ENCODE results near the gene ARMC7.
"Not testable (repeated sequence)": the region's sequence is repeated elsewhere in the genome, so short reads cannot be mapped to it uniquely, and the experiment has no call there.

ARMC7 gene

DNA sequence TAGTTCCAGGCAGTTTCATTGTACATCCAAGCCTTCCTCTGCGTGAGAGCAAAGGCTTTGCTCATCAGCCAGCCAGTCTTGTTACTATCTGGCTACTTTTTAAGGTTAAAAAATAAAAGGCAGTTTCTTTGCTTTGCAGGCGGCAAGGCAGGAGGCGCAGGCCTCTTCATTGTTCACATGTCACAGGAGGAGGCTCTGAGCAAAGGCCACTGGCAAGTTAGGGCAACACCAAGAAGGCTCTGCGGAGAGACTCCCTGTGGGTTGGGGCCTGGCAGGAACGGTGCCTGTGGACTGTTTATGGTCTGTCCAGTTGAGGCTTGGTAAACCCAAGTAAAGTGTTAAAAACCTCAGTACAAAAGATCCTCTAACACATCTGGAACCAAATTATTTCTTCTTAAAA lies 25.7 kb downstream of the ARMC7 start:
- no peak overlapping the region for H3K4me2 ChIP-seq (ENCODE audit: low read length)

DNA sequence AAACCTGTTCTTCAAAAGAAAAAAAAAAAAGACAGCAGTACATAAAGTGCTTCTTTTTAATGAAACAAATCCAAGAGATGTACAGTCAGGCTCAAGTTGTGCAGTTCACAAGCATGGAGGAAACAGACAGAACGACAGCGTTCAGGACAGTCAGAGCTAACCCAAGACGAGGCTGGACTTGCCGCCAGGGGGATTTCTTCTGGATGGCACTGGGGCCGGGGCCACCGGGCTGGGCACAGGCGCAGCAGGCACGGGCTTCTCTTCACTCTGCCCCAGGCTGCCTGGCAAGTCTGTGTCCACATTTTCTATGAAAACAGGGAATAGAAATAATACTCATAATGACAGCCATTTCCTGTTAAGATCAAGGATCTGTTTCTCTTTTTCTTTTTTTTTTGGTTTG lies 26.2 kb downstream of the ARMC7 start:
- Histone ChIP-seq H3K79me2 (ENCODE audit: control insufficient read depth, low read length) (peaks cover 4% of the 10 kb centered on the region), H3K27me3 (ENCODE audit: control insufficient read depth, low read length) (no peaks in the 10 kb centered on the region), H3K27ac (ENCODE audit: low read depth, low read length) (no peak overlapping the region), H3K9me3 (ENCODE audit: control insufficient read depth, insufficient read depth, low read length) (no peaks in the 10 kb centered on the region), H3K4me2 (ENCODE audit: low read length) (no peak overlapping the region), H3F3A (ENCODE audit: control insufficient read depth, insufficient read depth) (peaks cover 43% of the 10 kb centered on the region), H3K36me3 (ENCODE audit: control insufficient read depth, low read length) (peaks cover 49% of the 10 kb centered on the region), H3K9me2 (replicated peaks; ENCODE audit: control insufficient read depth, low read length) (no peaks in the 10 kb centered on the region), H4K20me1 (ENCODE audit: control insufficient read depth, insufficient read depth, low read depth, low read length) (peaks cover 3% of the 10 kb centered on the region; the same call in 1 of the 2 replicates), H3K4me1 (ENCODE audit: control insufficient read depth, low read length) (peaks cover 12% of the 10 kb centered on the region), H3K4me3 (ENCODE audit: low read length) (no peak overlapping the region)
- TF ChIP-seq, protein P1, sequence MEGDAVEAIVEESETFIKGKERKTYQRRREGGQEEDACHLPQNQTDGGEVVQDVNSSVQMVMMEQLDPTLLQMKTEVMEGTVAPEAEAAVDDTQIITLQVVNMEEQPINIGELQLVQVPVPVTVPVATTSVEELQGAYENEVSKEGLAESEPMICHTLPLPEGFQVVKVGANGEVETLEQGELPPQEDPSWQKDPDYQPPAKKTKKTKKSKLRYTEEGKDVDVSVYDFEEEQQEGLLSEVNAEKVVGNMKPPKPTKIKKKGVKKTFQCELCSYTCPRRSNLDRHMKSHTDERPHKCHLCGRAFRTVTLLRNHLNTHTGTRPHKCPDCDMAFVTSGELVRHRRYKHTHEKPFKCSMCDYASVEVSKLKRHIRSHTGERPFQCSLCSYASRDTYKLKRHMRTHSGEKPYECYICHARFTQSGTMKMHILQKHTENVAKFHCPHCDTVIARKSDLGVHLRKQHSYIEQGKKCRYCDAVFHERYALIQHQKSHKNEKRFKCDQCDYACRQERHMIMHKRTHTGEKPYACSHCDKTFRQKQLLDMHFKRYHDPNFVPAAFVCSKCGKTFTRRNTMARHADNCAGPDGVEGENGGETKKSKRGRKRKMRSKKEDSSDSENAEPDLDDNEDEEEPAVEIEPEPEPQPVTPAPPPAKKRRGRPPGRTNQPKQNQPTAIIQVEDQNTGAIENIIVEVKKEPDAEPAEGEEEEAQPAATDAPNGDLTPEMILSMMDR (IDR thresholded peaks at IDR 0.05; ENCODE audit: low read depth, low read length, poor library complexity, severe bottlenecking): no peak
- TF ChIP-seq EZH2phosphoT487 (IDR thresholded peaks at IDR 0.05; ENCODE audit: borderline replicate concordance, low read length): no peak

More for the DNA sequence above, 25.7 kb downstream of the ARMC7 start:
- peaks cover 45% of the 10 kb centered on the region for H3K36me3 ChIP-seq (ENCODE audit: control insufficient read depth, low read length)
- H3K9me2 ChIP-seq (replicated peaks; ENCODE audit: control insufficient read depth, low read length): no peaks in the 10 kb centered on the region
- peaks cover 9% of the 10 kb centered on the region for H3K79me2 ChIP-seq (ENCODE audit: control insufficient read depth, low read length)
- no peaks in the 10 kb centered on the region for H3K27me3 ChIP-seq (ENCODE audit: control insufficient read depth, low read length)
- H3F3A ChIP-seq (ENCODE audit: control insufficient read depth, insufficient read depth): peaks cover 43% of the 10 kb centered on the region
- peaks cover 11% of the 10 kb centered on the region for H3K4me1 ChIP-seq (ENCODE audit: control insufficient read depth, low read length)
- H3K4me3 ChIP-seq (ENCODE audit: low read length): no peak overlapping the region
- TF ChIP-seq EZH2phosphoT487 (IDR thresholded peaks at IDR 0.05; ENCODE audit: borderline replicate concordance, low read length): no peak
- TF ChIP-seq, protein P1 (IDR thresholded peaks at IDR 0.05; ENCODE audit: low read depth, low read length, poor library complexity, severe bottlenecking): no peak
- peaks cover 3% of the 10 kb centered on the region; the same call in 1 of the 2 replicates for H4K20me1 ChIP-seq (ENCODE audit: control insufficient read depth, insufficient read depth, low read depth, low read length)
- no peak overlapping the region for H3K27ac ChIP-seq (ENCODE audit: low read depth, low read length)
- H3K9me3 ChIP-seq (ENCODE audit: control insufficient read depth, insufficient read depth, low read length): no peaks in the 10 kb centered on the region

DNA sequence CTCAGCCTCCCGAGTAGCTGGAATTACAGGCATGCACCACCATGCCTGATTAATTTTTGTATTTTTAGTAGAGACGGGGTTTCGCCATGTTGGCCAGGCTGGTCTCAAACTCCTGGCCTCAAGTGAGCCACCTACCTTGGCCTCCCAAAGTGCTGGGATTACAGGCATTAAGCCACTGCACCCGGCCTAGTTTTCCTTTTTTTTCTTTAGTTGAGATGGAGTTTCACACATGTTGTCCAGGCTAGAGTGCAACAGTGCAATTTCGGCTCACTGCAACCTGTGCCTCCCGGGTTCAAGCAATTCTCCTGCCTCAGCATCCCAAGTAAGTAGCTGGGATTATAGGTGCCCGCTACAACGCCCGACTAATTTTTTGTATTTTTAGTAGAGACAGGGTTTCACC lies 28.0 kb downstream of the ARMC7 start:
- H3K27me3 ChIP-seq (ENCODE audit: control insufficient read depth, low read length); H4K20me1 ChIP-seq (ENCODE audit: control insufficient read depth, insufficient read depth, low read depth, low read length); H3K27ac ChIP-seq (ENCODE audit: low read depth, low read length); H3K4me3 ChIP-seq (ENCODE audit: low read length); H3K79me2 ChIP-seq (ENCODE audit: control insufficient read depth, low read length); H3K4me2 ChIP-seq (ENCODE audit: low read length); H3K9me2 ChIP-seq (replicated peaks; ENCODE audit: control insufficient read depth, low read length); H3K9me3 ChIP-seq (ENCODE audit: control insufficient read depth, insufficient read depth, low read length): not testable (repeated sequence)
- Histone ChIP-seq H3K36me3 (ENCODE audit: control insufficient read depth, low read length) (peaks cover 64% of the 10 kb centered on the region), H3K4me1 (ENCODE audit: control insufficient read depth, low read length) (peaks cover 15% of the 10 kb centered on the region), H3F3A (ENCODE audit: control insufficient read depth, insufficient read depth) (peaks cover 40% of the 10 kb centered on the region)

DNA sequence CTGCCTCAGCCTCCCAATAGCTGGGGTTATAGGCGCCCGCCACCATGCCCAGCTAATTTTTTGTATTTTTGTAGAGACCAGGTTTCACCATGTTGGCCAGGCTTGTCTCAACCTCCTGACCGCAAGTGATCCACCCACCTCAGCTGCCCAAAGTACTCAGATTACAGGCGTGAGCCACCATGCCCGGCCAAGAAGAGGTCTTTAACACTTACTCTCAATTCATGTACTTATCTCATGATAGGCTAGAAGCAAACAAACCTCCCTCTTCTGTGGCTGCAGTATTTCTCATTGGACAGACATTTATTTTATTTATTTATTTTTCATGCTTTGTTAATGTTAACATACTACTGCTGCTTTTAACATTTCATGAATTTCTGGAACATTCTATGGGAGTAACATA lies 28.8 kb downstream of the ARMC7 start:
- Histone ChIP-seq H3K36me3 (ENCODE audit: control insufficient read depth, low read length) (peaks cover 71% of the 10 kb centered on the region), H3K9me2 (replicated peaks; ENCODE audit: control insufficient read depth, low read length) (no peaks in the 10 kb centered on the region), H3K27ac (ENCODE audit: low read depth, low read length) (no peak overlapping the region), H4K20me1 (ENCODE audit: control insufficient read depth, insufficient read depth, low read depth, low read length) (peaks cover 3% of the 10 kb centered on the region; the same call in 1 of the 2 replicates), H3K4me1 (ENCODE audit: control insufficient read depth, low read length) (peaks cover 15% of the 10 kb centered on the region), H3K27me3 (ENCODE audit: control insufficient read depth, low read length) (no peaks in the 10 kb centered on the region), H3F3A (ENCODE audit: control insufficient read depth, insufficient read depth) (peaks cover 38% of the 10 kb centered on the region), H3K4me2 (ENCODE audit: low read length) (no peak overlapping the region), H3K4me3 (ENCODE audit: low read length) (no peak overlapping the region), H3K9me3 (ENCODE audit: control insufficient read depth, insufficient read depth, low read length) (no peaks in the 10 kb centered on the region), H3K79me2 (ENCODE audit: control insufficient read depth, low read length) (peaks cover 3% of the 10 kb centered on the region; the same call in 1 of the 2 replicates)
- TF ChIP-seq, protein P1 (IDR thresholded peaks at IDR 0.05; ENCODE audit: low read depth, low read length, poor library complexity, severe bottlenecking): no peak
